Endothelial cell of umbilical vein (primary cell): Measurements from ENCODE around the gene MB21D2. TPM values are rescaled to one million over a fixed set of nuclear protein-coding genes. Genes with fewer than 3 reads are reported as not detected.

Experiments used
- BruUV-seq: library from RNA; stranded (reverse); fragments of 400-500 nt; replicated peaks from 2 replicates; lab custom pipeline; 2021; lab: Mats Ljungman, UMichigan
- CTCF ChIA-PET: fragments of 300-600, 350-600 bp; sonication (Branson Sonifier 250); formaldehyde crosslinking; loops from one replicate; lab custom pipeline; 2021; ENCODE audit warnings: antibody characterized with exemption, inconsistent platforms; lab: Charles Lee
- POLR2A ChIA-PET: fragments of 300-600, 350-600 bp; sonication (Branson Sonifier 250); formaldehyde crosslinking; loops from one replicate; lab custom pipeline; 2021; ENCODE audit warnings: antibody characterized with exemption, inconsistent platforms; lab: Charles Lee
- DNase-seq: peaks from one replicate; pipeline ENCODE4 v3.0.0-alpha.2; 2011; ENCODE audit warnings: low read depth, low spot score
- FAIRE-seq: peaks from 2 replicates; lab custom pipeline; 2011; peaks lifted over from hg19 to GRCh38; lab: Jason Lieb, UNC
- H2AFZ ChIP-seq: 2 replicates; pipeline ENCODE4 v1.6.0; 2012; ENCODE audit warnings: low read depth, low read length, control low read depth, inconsistent platforms
- H3K27ac ChIP-seq: 2 replicates; pipeline ENCODE4 v1.5.1; 2011; ENCODE audit warnings: low read depth, mild to moderate bottlenecking, control low read depth, low read length, moderate library complexity; ENCODE audit not compliant: insufficient read depth
- H3K27me3 ChIP-seq, 2 experiments: 2 replicates each; pipeline versions ENCODE4 v1.6.0 to v1.6.1; 2011; ENCODE audit warnings: low read length in 2 of 2, mixed read lengths in 1 of 2; ENCODE audit not compliant: control insufficient read depth in 2 of 2, insufficient read depth in 2 of 2
- H3K36me3 ChIP-seq, 2 experiments: 2 replicates in 1 of 2; 3 replicates in 1 of 2; pipeline ENCODE4 v1.5.1; 2011; ENCODE audit warnings: low read length in 2 of 2, mild to moderate bottlenecking in 1 of 2, moderate library complexity in 1 of 2; ENCODE audit not compliant: control insufficient read depth in 2 of 2, insufficient read depth in 2 of 2; ENCODE audit errors: extremely low read depth in 1 of 2
- H3K4me1 ChIP-seq: 3 replicates; pipeline ENCODE4 v1.5.1; 2011; ENCODE audit warnings: mild to moderate bottlenecking, low read length; ENCODE audit not compliant: control insufficient read depth, insufficient read depth; ENCODE audit errors: extremely low read depth
- H3K4me2 ChIP-seq: 2 replicates; pipeline ENCODE4 v1.6.1; 2011; ENCODE audit warnings: low read length, control low read depth, mixed read lengths; ENCODE audit not compliant: insufficient read depth
- H3K4me3 ChIP-seq, 3 experiments: fragments of 200-600 bp in 1 of 3; sonication (generic), shearing (Covaris generic) in 1 of 3; replicated peaks in 1 of 3; 2 replicates each; pipeline ENCODE4 v1.5.1; 2011 to 2016; ENCODE audit warnings: control low read depth in 3 of 3, low read length in 3 of 3, mild to moderate bottlenecking in 2 of 3, inconsistent platforms in 1 of 3, low read depth in 1 of 3, moderate library complexity in 1 of 3; ENCODE audit not compliant: insufficient read depth in 1 of 3
- H3K79me2 ChIP-seq: 2 replicates; pipeline ENCODE4 v1.6.0; 2012; ENCODE audit warnings: low read length, inconsistent platforms; ENCODE audit not compliant: control insufficient read depth, insufficient read depth
- H3K9ac ChIP-seq: replicated peaks from 2 replicates; pipeline ENCODE3; 2011; ENCODE audit warnings: low read length, control low read depth; ENCODE audit not compliant: insufficient read depth; ENCODE audit errors: extremely low read depth
- H3K9me1 ChIP-seq: replicated peaks from 3 replicates; pipeline ENCODE4 v1.6.0; 2011; ENCODE audit warnings: mild to moderate bottlenecking, low read length; ENCODE audit not compliant: control insufficient read depth, insufficient read depth; ENCODE audit errors: extremely low read depth
- H3K9me3 ChIP-seq: replicated peaks from 2 replicates; pipeline ENCODE4 v1.5.1; 2012; ENCODE audit warnings: low read length, inconsistent platforms; ENCODE audit not compliant: control insufficient read depth, insufficient read depth
- H4K20me1 ChIP-seq: replicated peaks from 2 replicates; pipeline ENCODE3; 2011; ENCODE audit warnings: mild to moderate bottlenecking, low read length; ENCODE audit not compliant: control insufficient read depth, insufficient read depth; ENCODE audit errors: extremely low read depth
- FOS ChIP-seq: IDR thresholded peaks from 2 replicates; pipeline ENCODE4 v1.6.1; 2011; ENCODE audit warnings: mild to moderate bottlenecking, low read length, moderate library complexity, borderline replicate concordance; ENCODE audit not compliant: insufficient read depth
- GATA2 ChIP-seq: IDR thresholded peaks from 2 replicates; pipeline ENCODE4 v1.7.0; 2011; ENCODE audit warnings: low read depth, mild to moderate bottlenecking, moderate library complexity, mixed read lengths, low read length; ENCODE audit not compliant: insufficient read length, insufficient read depth
- JUN ChIP-seq: IDR thresholded peaks from 2 replicates; pipeline ENCODE4 v1.6.1; 2011; ENCODE audit warnings: borderline replicate concordance, low read depth; ENCODE audit not compliant: insufficient read length, insufficient read depth
- MYC ChIP-seq: IDR thresholded peaks from one replicate; pipeline ENCODE4 v1.6.1; 2011; ENCODE audit warnings: mild to moderate bottlenecking, low read depth, low read length
- POLR2A ChIP-seq: IDR thresholded peaks from 2 replicates; pipeline ENCODE4 v1.6.1; 2012; ENCODE audit warnings: low read depth, mild to moderate bottlenecking, control low read depth, low read length
- dilution Hi-C: fragments of 300-500 bp; cut with MboI; formaldehyde crosslinking; loops from one replicate; pipeline ENCODE4 v1.15.0; 2019; ENCODE audit warnings: low sequenced_read_pairs; ENCODE audit not compliant: extremely low pct_ligation_motif_present
- intact Hi-C: fragments of 100-400 bp; cut with micrococcal nuclease; formaldehyde crosslinking; loops from one replicate; pipeline ENCODE4 v1.10.0; 2022
- polyA plus RNA-seq, 4 experiments: library from polyadenylated mRNA; depleted of rRNA in 3 of 4; stranded (reverse) in 3 of 4; unstranded in 1 of 4; fragments of >200 nt; gene quantifications; 2 replicates each; pipeline versions ENCODE4 v1.2.1 to v1.2.3, GENCODE V29; 2011 to 2012; ENCODE audit warnings: missing spikeins in 1 of 4
- total RNA-seq: library from RNA; stranded (reverse); gene quantifications from 2 replicates; pipeline ENCODE4 v1.2.3, GENCODE V29; 2021
- TF ChIP-seq, protein P1 (sequence below), 2 donors: IDR thresholded peaks; 1 replicate in 1 of 2; 2 replicates in 1 of 2; pipeline ENCODE4 v1.5.1; 2011; ENCODE audit warnings: low read length in 2 of 2, mild to moderate bottlenecking in 2 of 2, moderate library complexity in 2 of 2, control low read depth in 1 of 2, inconsistent platforms in 1 of 2, low read depth in 1 of 2; ENCODE audit not compliant: insufficient read depth in 1 of 2; ENCODE audit errors: extremely low read depth in 1 of 2

The MB21D2 gene
- total and polyA plus RNA-seq, 2 donors (not counting 3 experiments of a cell fraction or from before 2014, with no cell fraction given): 6.7 to 7.4 TPM

DNA sequence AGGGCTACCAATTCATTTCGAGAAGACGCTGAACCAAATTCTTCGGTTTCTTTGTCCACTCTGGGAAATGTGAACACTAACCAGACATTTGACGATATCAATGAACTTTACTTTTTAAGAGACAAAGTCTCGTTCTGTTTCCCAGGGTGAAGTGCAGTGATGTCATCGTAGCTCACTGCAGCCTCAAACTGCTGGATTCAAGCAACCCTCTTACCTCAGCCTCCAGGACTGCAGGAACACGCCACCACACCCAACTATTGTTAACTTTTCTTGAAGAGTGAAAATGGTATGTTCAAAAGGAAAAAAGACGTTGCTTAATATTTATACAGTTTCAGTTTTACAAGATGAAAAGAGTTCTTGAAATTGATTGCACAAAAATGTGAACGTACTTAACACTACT, 30.6 kb downstream of the MB21D2 start:
- dilution Hi-C loops (no loop called here), intact Hi-C loops (loop anchor here (5.0 kb wide), 2 partner anchors 705 to 1535 kb away; partner anchors contain the start of gene OPA1)
- Histone ChIP-seq H3K9ac (peak overlapping the region; percentile 87), H3K9me3 (no peaks in the 10 kb centered on the region), H4K20me1 (no peaks in the 10 kb centered on the region), H3K36me3 (no peaks in the 10 kb centered on the region), H3K4me1 (peaks cover 73% of the 10 kb centered on the region), H3K4me2 (peak overlapping the region; percentile 60), H2AFZ (peak overlapping the region; percentile 23), H3K27ac (peak overlapping the region; percentile 91), H3K27me3 (no peaks in the 10 kb centered on the region), H3K79me2 (no peaks in the 10 kb centered on the region), H3K9me1 (no peaks in the 10 kb centered on the region), H3K4me3 (peak overlapping the region in 1 of 3 experiments; percentile 30)
- ChIA-PET CTCF (interaction anchor here (0.8 to 4.5 kb wide), 5 partner anchors 28 to 685 kb away, joined by 3 to 23 read pairs (median 3); partner anchors contain the start of gene MB21D2), POLR2A (interaction anchor here (1.0 kb wide), 1 partner anchor 30 kb away, joined by 4 read pairs; the partner anchor contains the start of gene MB21D2)
- FAIRE-seq (peak; percentile 83), DNase-seq (peak; percentile 58)
- no peak for TF ChIP-seq FOS
- TF ChIP-seq POLR2A: no peak
- TF ChIP-seq, protein P1, sequence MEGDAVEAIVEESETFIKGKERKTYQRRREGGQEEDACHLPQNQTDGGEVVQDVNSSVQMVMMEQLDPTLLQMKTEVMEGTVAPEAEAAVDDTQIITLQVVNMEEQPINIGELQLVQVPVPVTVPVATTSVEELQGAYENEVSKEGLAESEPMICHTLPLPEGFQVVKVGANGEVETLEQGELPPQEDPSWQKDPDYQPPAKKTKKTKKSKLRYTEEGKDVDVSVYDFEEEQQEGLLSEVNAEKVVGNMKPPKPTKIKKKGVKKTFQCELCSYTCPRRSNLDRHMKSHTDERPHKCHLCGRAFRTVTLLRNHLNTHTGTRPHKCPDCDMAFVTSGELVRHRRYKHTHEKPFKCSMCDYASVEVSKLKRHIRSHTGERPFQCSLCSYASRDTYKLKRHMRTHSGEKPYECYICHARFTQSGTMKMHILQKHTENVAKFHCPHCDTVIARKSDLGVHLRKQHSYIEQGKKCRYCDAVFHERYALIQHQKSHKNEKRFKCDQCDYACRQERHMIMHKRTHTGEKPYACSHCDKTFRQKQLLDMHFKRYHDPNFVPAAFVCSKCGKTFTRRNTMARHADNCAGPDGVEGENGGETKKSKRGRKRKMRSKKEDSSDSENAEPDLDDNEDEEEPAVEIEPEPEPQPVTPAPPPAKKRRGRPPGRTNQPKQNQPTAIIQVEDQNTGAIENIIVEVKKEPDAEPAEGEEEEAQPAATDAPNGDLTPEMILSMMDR (IDR thresholded peaks at IDR 0.05; ENCODE audit: extremely low read depth in 1 of 2, insufficient read depth in 1 of 2, low read depth in 1 of 2, low read length in 2 of 2): no peak
- no peak for TF ChIP-seq GATA2
- peak; percentile 31 for TF ChIP-seq JUN
- no peak for TF ChIP-seq MYC
- no TSS peak for BruUV-seq
